K562 (cell line): ENCODE measurements around the gene HDHD2. TPM values are rescaled to one million over a fixed set of nuclear protein-coding genes. Genes with fewer than 3 reads are reported as not detected.

Experiments used
- ATAC-seq: fragments of 200-7000 bp; cut with Tn5 transposase; 3 replicates; pipeline ENCODE4 v1.9.1; 2020; ENCODE audit warnings: moderate library complexity
- BruUV-seq: library from RNA; stranded (reverse); fragments of 400-500 nt; replicated peaks from 2 replicates; lab custom pipeline; 2021; lab: Mats Ljungman, UMichigan
- CTCF ChIA-PET: fragments of 300-600 bp; formaldehyde crosslinking; extraction: SDS; loops from one replicate; lab custom pipeline; 2021; ENCODE audit warnings: low intra/inter-chr PET ratio; lab: Yijun Ruan, JAX
- POLR2A ChIA-PET: fragments of 300-600, 350-650 bp; sonication (Branson Sonifier 250); formaldehyde crosslinking; extraction: SDS; loops from one replicate; lab custom pipeline; 2021; ENCODE audit warnings: antibody characterized with exemption, inconsistent platforms; lab: Yijun Ruan, JAX
- DNase-seq, 4 experiments: peaks; one replicate each; pipeline versions ENCODE4 v3.0.0 to v3.0.0-alpha.2; 2011 to 2018; ENCODE audit warnings: low spot score in 3 of 4, mixed read lengths in 3 of 4; ENCODE audit errors: extremely low read depth in 1 of 4
- FAIRE-seq: peaks from 2 replicates; lab custom pipeline; 2011; peaks lifted over from hg19 to GRCh38; lab: Jason Lieb, UNC
- H2AFZ ChIP-seq: 2 replicates; pipeline ENCODE4 v1.6.0; 2011; ENCODE audit warnings: low read depth, low read length, control low read depth, inconsistent platforms
- H3K27ac ChIP-seq: fragments of 200-600 bp; 3 replicates; pipeline ENCODE4 v1.8.0; 2011; ENCODE audit warnings: low read depth, mild to moderate bottlenecking, control low read depth, inconsistent platforms, low read length, moderate library complexity, mixed read lengths; ENCODE audit errors: extremely low read depth
- H3K27me3 ChIP-seq, 2 experiments: fragments of 300-600 bp in 1 of 2; 2 replicates in 1 of 2; 3 replicates in 1 of 2; pipeline versions ENCODE4 v1.6.0 to v1.8.0; 2011; ENCODE audit warnings: inconsistent platforms in 2 of 2, low read length in 2 of 2, mild to moderate bottlenecking in 1 of 2, mixed read lengths in 1 of 2, moderate library complexity in 1 of 2; ENCODE audit not compliant: control insufficient read depth in 2 of 2, insufficient read depth in 2 of 2
- H3K36me3 ChIP-seq: fragments of 300-600 bp; 3 replicates; pipeline ENCODE4 v1.8.0; 2011; ENCODE audit warnings: mild to moderate bottlenecking, low read length, inconsistent platforms; ENCODE audit not compliant: control insufficient read depth, insufficient read depth
- H3K4me1 ChIP-seq, 2 experiments: fragments of 200-600 bp in 1 of 2; replicated peaks in 1 of 2; 2 replicates in 1 of 2; 3 replicates in 1 of 2; pipeline versions ENCODE4 v1.5.1 to v1.8.0; 2011; ENCODE audit warnings: inconsistent platforms in 2 of 2, low read length in 2 of 2, mild to moderate bottlenecking in 1 of 2, mixed read lengths in 1 of 2, moderate library complexity in 1 of 2; ENCODE audit not compliant: control insufficient read depth in 2 of 2, insufficient read depth in 2 of 2
- H3K4me2 ChIP-seq: 2 replicates; pipeline ENCODE4 v1.6.1; 2011; ENCODE audit warnings: low read length, control low read depth, inconsistent platforms, mixed read lengths; ENCODE audit not compliant: insufficient read depth
- H3K4me3 ChIP-seq: fragments of 200-600 bp; sonication (generic), shearing (Covaris generic); 2 replicates; pipeline ENCODE4 v1.5.1; 2016; ENCODE audit warnings: control low read depth, inconsistent platforms
- H3K79me2 ChIP-seq: fragments of 200-600 bp; 3 replicates; pipeline ENCODE4 v1.8.0; 2011; ENCODE audit warnings: low read length, inconsistent platforms; ENCODE audit not compliant: control insufficient read depth, insufficient read depth
- H3K9ac ChIP-seq, 2 experiments: 2 replicates each; pipeline versions ENCODE4 v1.6.0 to v1.6.1; 2011; ENCODE audit warnings: low read depth in 2 of 2, low read length in 2 of 2, control low read depth in 1 of 2, inconsistent platforms in 1 of 2, mild to moderate bottlenecking in 1 of 2, mixed read lengths in 1 of 2; ENCODE audit not compliant: insufficient read depth in 1 of 2
- H3K9me1 ChIP-seq: one replicate; pipeline ENCODE4 v1.6.0; 2011; ENCODE audit warnings: inconsistent platforms, mild to moderate bottlenecking, low read length, moderate library complexity; ENCODE audit not compliant: control insufficient read depth, insufficient read depth
- H3K9me3 ChIP-seq: replicated peaks from 2 replicates; pipeline ENCODE4 v1.5.1; 2011; ENCODE audit warnings: low read depth, low read length, inconsistent platforms; ENCODE audit not compliant: control insufficient read depth, insufficient read depth
- H4K20me1 ChIP-seq: replicated peaks from 2 replicates; pipeline ENCODE4 v1.6.1; 2011; ENCODE audit warnings: low read length, inconsistent platforms, mixed read lengths; ENCODE audit not compliant: control insufficient read depth, insufficient read depth
- ERF ChIP-seq: fragments of 450-650 bp; formaldehyde crosslinking; IDR thresholded peaks from 2 replicates; pipeline ENCODE4 v1.4.0; 2020; ENCODE audit warnings: mild to moderate bottlenecking, mixed read lengths
- JUND ChIP-seq, 2 experiments: IDR thresholded peaks; 2 replicates in 1 of 2; 3 replicates in 1 of 2; pipeline ENCODE4 v1.6.1; 2011; ENCODE audit warnings: borderline replicate concordance in 2 of 2, low read depth in 2 of 2, low read length in 2 of 2, improper control_type of control experiment in 1 of 2, missing biosample characterization in 1 of 2, missing genetic modification characterization in 1 of 2, missing genetic modification reagents in 1 of 2
- SETDB1 ChIP-seq: IDR thresholded peaks from one replicate; pipeline ENCODE4 v1.6.1; 2012; ENCODE audit warnings: low read length, control low read depth, inconsistent platforms
- WGBS: fragments of 100-300 bp; shearing (Covaris generic); methylation state at CpG from one replicate; pipeline ENCODE4 v1.1.6; 2016; ENCODE audit warnings: low coverage, mixed read lengths; ENCODE audit not compliant: insufficient coverage; ENCODE audit errors: missing lambda C conversion rate; 5-methylcytosine and 5-hydroxymethylcytosine counted together
- in situ Hi-C: fragments of 300-500 bp; cut with MboI; formaldehyde crosslinking; loops from 4 replicates; pipeline ENCODE4 v1.15.0; 2018; ENCODE audit warnings: inconsistent platforms, mixed read lengths
- intact Hi-C: fragments of 100-400 bp; cut with micrococcal nuclease; formaldehyde crosslinking; loops from 2 replicates; pipeline ENCODE4 v1.14.2; 2022
- polyA plus RNA-seq, 8 experiments: library from polyadenylated mRNA; depleted of rRNA in 4 of 8; stranded (reverse) in 5 of 8; unstranded in 3 of 8; fragments of >200 nt; fragmentation: Nextera tagmentation in 2 of 8; fragmentation: Illumina TruSeq in 1 of 8; extraction: Ambion mirVana in 2 of 8; extraction: Trizol in 1 of 8; gene quantifications; 2 replicates each; pipeline versions ENCODE4 v1.2.1 to v1.2.3, GENCODE V29; 2011 to 2014; ENCODE audit warnings: inconsistent platforms in 1 of 8, missing spikeins in 1 of 8
- total RNA-seq, 7 experiments: library from RNA; depleted of rRNA in 6 of 7; stranded (reverse); fragments of >200 nt in 6 of 7; fragmentation: Illumina TruSeq in 2 of 7; extraction: Trizol in 2 of 7; gene quantifications; 2 replicates each; pipeline versions ENCODE4 v1.2.1 to v1.2.3, GENCODE V29; 2011 to 2021; ENCODE audit warnings: low replicate concordance in 1 of 7
- TF ChIP-seq, protein P1 (sequence below), 3 experiments: IDR thresholded peaks in 2 of 3; conservative IDR thresholded peaks in 1 of 3; 2 replicates each; pipeline ENCODE4 v1.5.1; 2011 to 2012; ENCODE audit warnings: low read length in 3 of 3, mild to moderate bottlenecking in 3 of 3, control low read depth in 2 of 3, improper control_type of control experiment in 1 of 3, inconsistent platforms in 1 of 3, low read depth in 1 of 3, mixed read lengths in 1 of 3, moderate library complexity in 1 of 3; ENCODE audit not compliant: insufficient read depth in 2 of 3
- TF ChIP-seq, protein P2 (sequence below): fragments of 450-650 bp; IDR thresholded peaks from 2 replicates; pipeline ENCODE4 v1.6.1; 2016; ENCODE audit warnings: low read depth

The HDHD2 gene
- total and polyA plus RNA-seq, 9 of the 15 experiments (the other 6 are each of a cell fraction or from before 2014, with no cell fraction given), result 6.8 to 25.2 (median 21.5) TPM

DNA sequence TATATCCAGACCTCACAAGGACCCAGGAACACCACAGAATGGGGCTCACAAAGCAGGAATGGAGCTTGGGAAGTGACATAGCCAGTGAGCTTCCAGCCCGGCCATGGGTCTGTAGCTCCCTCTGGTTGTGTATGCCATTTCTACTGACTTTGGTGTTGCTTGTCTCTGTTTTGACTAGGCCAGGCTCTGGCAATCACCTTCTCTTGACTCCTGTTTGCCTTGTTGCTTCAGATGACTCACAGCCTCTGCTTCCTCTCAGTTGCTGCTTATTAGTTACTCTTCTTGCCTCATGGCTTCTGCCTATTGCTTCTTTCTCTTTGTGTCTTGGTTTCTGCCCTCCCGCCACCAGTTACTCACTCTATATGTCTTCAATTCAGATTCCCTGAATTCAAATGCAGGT is 41.7 kb upstream of the HDHD2 start (continued):
- TF ChIP-seq, protein P1, sequence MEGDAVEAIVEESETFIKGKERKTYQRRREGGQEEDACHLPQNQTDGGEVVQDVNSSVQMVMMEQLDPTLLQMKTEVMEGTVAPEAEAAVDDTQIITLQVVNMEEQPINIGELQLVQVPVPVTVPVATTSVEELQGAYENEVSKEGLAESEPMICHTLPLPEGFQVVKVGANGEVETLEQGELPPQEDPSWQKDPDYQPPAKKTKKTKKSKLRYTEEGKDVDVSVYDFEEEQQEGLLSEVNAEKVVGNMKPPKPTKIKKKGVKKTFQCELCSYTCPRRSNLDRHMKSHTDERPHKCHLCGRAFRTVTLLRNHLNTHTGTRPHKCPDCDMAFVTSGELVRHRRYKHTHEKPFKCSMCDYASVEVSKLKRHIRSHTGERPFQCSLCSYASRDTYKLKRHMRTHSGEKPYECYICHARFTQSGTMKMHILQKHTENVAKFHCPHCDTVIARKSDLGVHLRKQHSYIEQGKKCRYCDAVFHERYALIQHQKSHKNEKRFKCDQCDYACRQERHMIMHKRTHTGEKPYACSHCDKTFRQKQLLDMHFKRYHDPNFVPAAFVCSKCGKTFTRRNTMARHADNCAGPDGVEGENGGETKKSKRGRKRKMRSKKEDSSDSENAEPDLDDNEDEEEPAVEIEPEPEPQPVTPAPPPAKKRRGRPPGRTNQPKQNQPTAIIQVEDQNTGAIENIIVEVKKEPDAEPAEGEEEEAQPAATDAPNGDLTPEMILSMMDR (IDR thresholded peaks at IDR 0.05 in 2 of 3, conservative IDR thresholded peaks at IDR 0.05 in 1 of 3; ENCODE audit: insufficient read depth in 2 of 3, low read depth in 1 of 3, low read length in 3 of 3), result peak; percentile 16 to 38 (median 21); a peak in 3 of 6 replicates
- TF ChIP-seq JUND (IDR thresholded peaks at IDR 0.05; ENCODE audit: borderline replicate concordance, low read depth, low read length) (0 out of 2 replicates have a peak, but pooled peaks have one; percentile 34), JUND (tag; IDR thresholded peaks at IDR 0.05; ENCODE audit: borderline replicate concordance, low read depth, low read length) (no peak)
- TF ChIP-seq, all 486 proteins: peak for 5

DNA sequence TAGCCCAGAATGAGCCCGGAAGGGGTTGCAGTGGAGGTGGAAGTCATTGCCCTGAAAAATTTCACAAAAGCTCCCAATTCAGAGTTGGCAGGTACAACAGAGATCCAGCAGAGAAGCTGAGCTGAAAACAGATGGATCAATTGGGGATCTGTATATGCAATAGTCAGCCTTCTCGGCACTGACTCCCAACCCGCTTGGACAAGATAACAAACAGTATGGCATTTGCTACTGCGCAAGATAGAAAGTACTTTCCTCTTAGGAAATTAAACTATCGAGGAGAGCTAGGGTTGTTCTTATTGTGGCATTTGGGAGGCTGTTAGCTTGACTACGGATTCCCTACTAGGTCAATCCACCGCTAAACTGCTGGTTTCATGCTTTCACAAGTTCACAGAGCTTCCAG is 37.4 kb upstream of the HDHD2 start:
- no peak overlapping the region for H3K9ac ChIP-seq
- H3K27ac ChIP-seq, result no peak overlapping the region
- TF ChIP-seq ERF (CRISPR knock-in tag) (no peak), SETDB1 (no peak)
- TF ChIP-seq, protein P2, sequence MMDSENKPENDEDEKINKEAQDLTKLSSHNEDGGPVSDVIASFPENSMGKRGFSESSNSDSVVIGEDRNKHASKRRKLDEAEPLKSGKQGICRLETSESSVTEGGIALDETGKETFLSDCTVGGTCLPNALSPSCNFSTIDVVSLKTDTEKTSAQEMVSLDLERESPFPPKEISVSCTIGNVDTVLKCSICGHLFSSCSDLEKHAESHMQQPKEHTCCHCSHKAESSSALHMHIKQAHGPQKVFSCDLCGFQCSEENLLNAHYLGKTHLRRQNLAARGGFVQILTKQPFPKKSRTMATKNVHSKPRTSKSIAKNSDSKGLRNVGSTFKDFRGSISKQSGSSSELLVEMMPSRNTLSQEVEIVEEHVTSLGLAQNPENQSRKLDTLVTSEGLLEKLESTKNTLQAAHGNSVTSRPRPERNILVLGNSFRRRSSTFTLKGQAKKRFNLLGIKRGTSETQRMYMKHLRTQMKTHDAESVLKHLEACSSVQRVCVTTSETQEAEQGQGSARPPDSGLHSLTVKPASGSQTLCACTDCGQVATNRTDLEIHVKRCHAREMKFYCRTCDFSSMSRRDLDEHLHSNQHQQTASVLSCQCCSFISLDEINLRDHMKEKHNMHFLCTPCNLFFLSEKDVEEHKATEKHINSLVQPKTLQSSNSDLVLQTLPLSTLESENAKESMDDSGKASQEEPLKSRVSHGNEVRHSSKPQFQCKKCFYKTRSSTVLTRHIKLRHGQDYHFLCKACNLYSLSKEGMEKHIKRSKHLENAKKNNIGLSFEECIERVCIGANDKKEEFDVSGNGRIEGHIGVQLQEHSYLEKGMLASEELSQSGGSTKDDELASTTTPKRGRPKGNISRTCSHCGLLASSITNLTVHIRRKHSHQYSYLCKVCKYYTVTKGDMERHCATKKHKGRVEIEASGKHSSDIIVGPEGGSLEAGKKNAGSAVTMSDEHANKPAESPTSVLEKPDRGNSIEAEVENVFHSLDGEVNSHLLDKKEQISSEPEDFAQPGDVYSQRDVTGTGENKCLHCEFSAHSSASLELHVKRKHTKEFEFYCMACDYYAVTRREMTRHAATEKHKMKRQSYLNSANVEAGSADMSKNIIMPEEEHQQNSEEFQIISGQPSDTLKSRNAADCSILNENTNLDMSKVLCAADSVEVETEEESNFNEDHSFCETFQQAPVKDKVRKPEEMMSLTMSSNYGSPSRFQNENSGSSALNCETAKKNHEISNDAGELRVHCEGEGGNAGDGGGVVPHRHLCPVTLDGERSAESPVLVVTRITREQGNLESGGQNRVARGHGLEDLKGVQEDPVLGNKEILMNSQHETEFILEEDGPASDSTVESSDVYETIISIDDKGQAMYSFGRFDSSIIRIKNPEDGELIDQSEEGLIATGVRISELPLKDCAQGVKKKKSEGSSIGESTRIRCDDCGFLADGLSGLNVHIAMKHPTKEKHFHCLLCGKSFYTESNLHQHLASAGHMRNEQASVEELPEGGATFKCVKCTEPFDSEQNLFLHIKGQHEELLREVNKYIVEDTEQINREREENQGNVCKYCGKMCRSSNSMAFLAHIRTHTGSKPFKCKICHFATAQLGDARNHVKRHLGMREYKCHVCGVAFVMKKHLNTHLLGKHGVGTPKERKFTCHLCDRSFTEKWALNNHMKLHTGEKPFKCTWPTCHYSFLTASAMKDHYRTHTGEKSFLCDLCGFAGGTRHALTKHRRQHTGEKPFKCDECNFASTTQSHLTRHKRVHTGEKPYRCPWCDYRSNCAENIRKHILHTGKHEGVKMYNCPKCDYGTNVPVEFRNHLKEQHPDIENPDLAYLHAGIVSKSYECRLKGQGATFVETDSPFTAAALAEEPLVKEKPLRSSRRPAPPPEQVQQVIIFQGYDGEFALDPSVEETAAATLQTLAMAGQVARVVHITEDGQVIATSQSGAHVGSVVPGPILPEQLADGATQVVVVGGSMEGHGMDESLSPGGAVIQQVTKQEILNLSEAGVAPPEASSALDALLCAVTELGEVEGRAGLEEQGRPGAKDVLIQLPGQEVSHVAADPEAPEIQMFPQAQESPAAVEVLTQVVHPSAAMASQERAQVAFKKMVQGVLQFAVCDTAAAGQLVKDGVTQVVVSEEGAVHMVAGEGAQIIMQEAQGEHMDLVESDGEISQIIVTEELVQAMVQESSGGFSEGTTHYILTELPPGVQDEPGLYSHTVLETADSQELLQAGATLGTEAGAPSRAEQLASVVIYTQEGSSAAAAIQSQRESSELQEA, result peak; percentile 71
- H3K9me1 ChIP-seq, result no peaks in the 10 kb centered on the region
- no peaks in the 10 kb centered on the region for H3K27me3 ChIP-seq
- H3K4me3 ChIP-seq, result no peak overlapping the region
- POLR2A ChIA-PET, result interaction anchor here (0.6 kb wide), 1 partner anchor 33 kb away, joined by 3 read pairs; no protein-coding TSS in a partner anchor
- no peak overlapping the region; the same call in 1 of the 2 replicates for H3K4me2 ChIP-seq
- CTCF ChIA-PET, result no interaction called here
- H3K36me3 ChIP-seq, result no peaks in the 10 kb centered on the region
- intact Hi-C loops, result no loop called here
- DNase-seq (no peak), ATAC-seq (no peak), FAIRE-seq (no peak)
- WGBS, result 28% methylated on average over 7 of the region's 7 CpGs
- peaks cover 0 to 12% of the 10 kb centered on the region in 2 experiments; a peak in 2 of 5 replicates for H3K4me1 ChIP-seq
- H3K79me2 ChIP-seq, result no peaks in the 10 kb centered on the region
- H3K9me3 ChIP-seq, result peaks cover 10% of the 10 kb centered on the region
- H4K20me1 ChIP-seq, result no peaks in the 10 kb centered on the region
- H2AFZ ChIP-seq, result no peak overlapping the region; the same call in 1 of the 2 replicates
- BruUV-seq, result no TSS peak
- in situ Hi-C loops, result no loop called here
